ENCODE measurements around the gene STARD10.
"Not testable (repeated sequence)": the region's sequence is repeated elsewhere in the genome, so short reads cannot be mapped to it uniquely, and the experiment has no call there.

The STARD10 gene

GRCh38 chr11:72807021-72807693, 13.3 kb upstream of the STARD10 start:
- Mint-ChIP-seq H3K9me3 (no peaks in the 10 kb centered on the region), H3K4me3 (no peak overlapping the region), H3K4me1 (peaks cover 16% of the 10 kb centered on the region), H3K36me3 (no peaks in the 10 kb centered on the region), H3K27ac (no peak overlapping the region), H3K27me3 (no peaks in the 10 kb centered on the region)
- no peak for DNase-seq (ENCODE audit: low spot score in 2 of 2)
- peak; percentile 65 for ATAC-seq (ENCODE audit: low read depth)

GRCh38 chr11:72806378-72806777, 12.5 kb upstream of the STARD10 start:
- not testable (repeated sequence) for DNase-seq (ENCODE audit: low spot score in 2 of 2); H3K27me3 Mint-ChIP-seq; ATAC-seq (ENCODE audit: low read depth); H3K9me3 Mint-ChIP-seq; H3K27ac Mint-ChIP-seq; H3K36me3 Mint-ChIP-seq; H3K4me3 Mint-ChIP-seq
- H3K4me1 Mint-ChIP-seq, result peaks cover 13% of the 10 kb centered on the region

- H3K9me3 Mint-ChIP-seq, result no peaks in the 10 kb centered on the region
- ATAC-seq (ENCODE audit: low read depth), result no peak
- no peaks in the 10 kb centered on the region for H3K36me3 Mint-ChIP-seq
- H3K4me3 Mint-ChIP-seq, result no peak overlapping the region
- peaks cover 11% of the 10 kb centered on the region for H3K4me1 Mint-ChIP-seq
- no peak overlapping the region for H3K27ac Mint-ChIP-seq
- no peak for DNase-seq (ENCODE audit: low spot score in 2 of 2)
- no peaks in the 10 kb centered on the region for H3K27me3 Mint-ChIP-seq
Observed at GRCh38 chr11:72805216-72805615, 11.4 kb upstream of the STARD10 start.

GRCh38 chr11:72802822-72803221, 9.0 kb upstream of the STARD10 start:
- no peak overlapping the region for H3K4me3 Mint-ChIP-seq
- H3K27ac Mint-ChIP-seq, result no peak overlapping the region
- ATAC-seq (ENCODE audit: low read depth), result no peak
- H3K27me3 Mint-ChIP-seq, result no peaks in the 10 kb centered on the region
- H3K36me3 Mint-ChIP-seq, result no peaks in the 10 kb centered on the region
- DNase-seq (ENCODE audit: low spot score in 2 of 2), result no peak
- no peaks in the 10 kb centered on the region for H3K9me3 Mint-ChIP-seq
- H3K4me1 Mint-ChIP-seq, result peaks cover 9% of the 10 kb centered on the region

GRCh38 chr11:72799441-72799840, 5.6 kb upstream of the STARD10 start:
- no peaks in the 10 kb centered on the region for H3K27me3 Mint-ChIP-seq
- DNase-seq (ENCODE audit: low spot score in 2 of 2) (no peak), ATAC-seq (ENCODE audit: low read depth) (peak; percentile 56)
- no peaks in the 10 kb centered on the region for H3K9me3 Mint-ChIP-seq
- peaks cover 12% of the 10 kb centered on the region for H3K4me1 Mint-ChIP-seq
- H3K4me3 Mint-ChIP-seq, result no peak overlapping the region
- H3K36me3 Mint-ChIP-seq, result no peaks in the 10 kb centered on the region
- no peak overlapping the region for H3K27ac Mint-ChIP-seq

- no peak overlapping the region for H3K27ac Mint-ChIP-seq
Observed at GRCh38 chr11:72798361-72798760, 4.5 kb upstream of the STARD10 start.

GRCh38 chr11:72793076-72793424, 797 bp downstream of the STARD10 start:
- DNase-seq (ENCODE audit: low spot score in 2 of 2) (peak in 1 of 2 donors; percentile 40), ATAC-seq (ENCODE audit: low read depth) (peak; percentile 39)
- H3K4me3 Mint-ChIP-seq, result peak overlapping the region; percentile 93
- no peaks in the 10 kb centered on the region for H3K27me3 Mint-ChIP-seq
- no peaks in the 10 kb centered on the region for H3K36me3 Mint-ChIP-seq
- H3K27ac Mint-ChIP-seq, result peak overlapping the region; percentile 99
- no peaks in the 10 kb centered on the region for H3K9me3 Mint-ChIP-seq
- H3K4me1 Mint-ChIP-seq, result peaks cover 23% of the 10 kb centered on the region

More at GRCh38 chr11:72798361-72798760, 4.5 kb upstream of the STARD10 start:
- H3K36me3 Mint-ChIP-seq, result no peaks in the 10 kb centered on the region
- H3K27me3 Mint-ChIP-seq, result no peaks in the 10 kb centered on the region
- no peaks in the 10 kb centered on the region for H3K9me3 Mint-ChIP-seq
- DNase-seq (ENCODE audit: low spot score in 2 of 2), result no peak
- peaks cover 13% of the 10 kb centered on the region for H3K4me1 Mint-ChIP-seq
- ATAC-seq (ENCODE audit: low read depth), result no peak
- no peak overlapping the region for H3K4me3 Mint-ChIP-seq

- Mint-ChIP-seq H3K4me1 (peaks cover 28% of the 10 kb centered on the region), H3K4me3 (peak overlapping the region; percentile 93), H3K27me3 (no peaks in the 10 kb centered on the region), H3K27ac (peak overlapping the region; percentile 99), H3K9me3 (no peaks in the 10 kb centered on the region), H3K36me3 (no peaks in the 10 kb centered on the region)
- no peak for DNase-seq (ENCODE audit: low spot score in 2 of 2)
- ATAC-seq (ENCODE audit: low read depth), result no peak
Observed at GRCh38 chr11:72792437-72793021, 1.3 kb downstream of the STARD10 start.

GRCh38 chr11:72791228-72791627, 2.6 kb downstream of the STARD10 start:
- peak overlapping the region; percentile 45 for H3K27ac Mint-ChIP-seq
- not testable (repeated sequence) for ATAC-seq (ENCODE audit: low read depth); H3K4me3 Mint-ChIP-seq

GRCh38 chr11:72789493-72790131, 4.2 kb downstream of the STARD10 start:
- ATAC-seq (ENCODE audit: low read depth), result no peak
- Mint-ChIP-seq H3K36me3 (no peaks in the 10 kb centered on the region), H3K9me3 (no peaks in the 10 kb centered on the region), H3K4me1 (peaks cover 33% of the 10 kb centered on the region), H3K27me3 (no peaks in the 10 kb centered on the region), H3K27ac (no peak overlapping the region), H3K4me3 (no peak overlapping the region)
- DNase-seq (ENCODE audit: low spot score in 2 of 2), result no peak

More at GRCh38 chr11:72791228-72791627, 2.6 kb downstream of the STARD10 start:
- H3K27me3 Mint-ChIP-seq; H3K36me3 Mint-ChIP-seq; H3K9me3 Mint-ChIP-seq; DNase-seq (ENCODE audit: low spot score in 2 of 2): not testable (repeated sequence)
- H3K4me1 Mint-ChIP-seq, result peaks cover 36% of the 10 kb centered on the region

- peaks cover 25% of the 10 kb centered on the region for H3K4me1 Mint-ChIP-seq
Observed at GRCh38 chr11:72788241-72788640, 5.6 kb downstream of the STARD10 start.

GRCh38 chr11:72787216-72788104, 6.4 kb downstream of the STARD10 start:
- peaks cover 18% of the 10 kb centered on the region for H3K4me1 Mint-ChIP-seq
- ATAC-seq (ENCODE audit: low read depth) (peak; percentile 85), DNase-seq (ENCODE audit: low spot score in 2 of 2) (peak; percentile 28 to 41)
- H3K4me3 Mint-ChIP-seq, result peak overlapping the region; percentile 37
- no peaks in the 10 kb centered on the region for H3K9me3 Mint-ChIP-seq
- peak overlapping the region; percentile 72 for H3K27ac Mint-ChIP-seq
- H3K36me3 Mint-ChIP-seq, result no peaks in the 10 kb centered on the region
- H3K27me3 Mint-ChIP-seq, result no peaks in the 10 kb centered on the region

More at GRCh38 chr11:72788241-72788640, 5.6 kb downstream of the STARD10 start:
- Mint-ChIP-seq H3K36me3 (no peaks in the 10 kb centered on the region), H3K9me3 (no peaks in the 10 kb centered on the region), H3K27me3 (no peaks in the 10 kb centered on the region), H3K27ac (peak overlapping the region; percentile 72), H3K4me3 (peak overlapping the region; percentile 1)
- ATAC-seq (ENCODE audit: low read depth) (no peak), DNase-seq (ENCODE audit: low spot score in 2 of 2) (no peak)

- DNase-seq (ENCODE audit: low spot score in 2 of 2) (no peak), ATAC-seq (ENCODE audit: low read depth) (no peak)
- Mint-ChIP-seq H3K36me3 (no peaks in the 10 kb centered on the region), H3K4me1 (peaks cover 22% of the 10 kb centered on the region), H3K4me3 (no peak overlapping the region), H3K27ac (peak overlapping the region; percentile 72), H3K27me3 (no peaks in the 10 kb centered on the region), H3K9me3 (no peaks in the 10 kb centered on the region)
Observed at GRCh38 chr11:72786305-72787215, 7.3 kb downstream of the STARD10 start.
